Endothelial cell of umbilical vein (primary cell): ENCODE measurements around the gene MEF2A. TPM values are rescaled to one million over a fixed set of nuclear protein-coding genes. Genes with fewer than 3 reads are reported as not detected.

ENCODE experiments used
- BruUV-seq: library from RNA; stranded (reverse); fragments of 400-500 nt; replicated peaks from 2 replicates; lab custom pipeline; 2021; lab: Mats Ljungman, UMichigan
- CTCF ChIA-PET: fragments of 300-600, 350-600 bp; sonication (Branson Sonifier 250); formaldehyde crosslinking; loops from one replicate; lab custom pipeline; 2021; ENCODE audit warnings: antibody characterized with exemption, inconsistent platforms; lab: Charles Lee
- POLR2A ChIA-PET: fragments of 300-600, 350-600 bp; sonication (Branson Sonifier 250); formaldehyde crosslinking; loops from one replicate; lab custom pipeline; 2021; ENCODE audit warnings: antibody characterized with exemption, inconsistent platforms; lab: Charles Lee
- DNase-seq: peaks from one replicate; pipeline ENCODE4 v3.0.0-alpha.2; 2011; ENCODE audit warnings: low read depth, low spot score
- FAIRE-seq: peaks from 2 replicates; lab custom pipeline; 2011; peaks lifted over from hg19 to GRCh38; lab: Jason Lieb, UNC
- H2AFZ ChIP-seq: 2 replicates; pipeline ENCODE4 v1.6.0; 2012; ENCODE audit warnings: low read depth, low read length, control low read depth, inconsistent platforms
- H3K27ac ChIP-seq: 2 replicates; pipeline ENCODE4 v1.5.1; 2011; ENCODE audit warnings: low read depth, mild to moderate bottlenecking, control low read depth, low read length, moderate library complexity; ENCODE audit not compliant: insufficient read depth
- H3K27me3 ChIP-seq, 2 experiments: 2 replicates each; pipeline versions ENCODE4 v1.6.0 to v1.6.1; 2011; ENCODE audit warnings: low read length in 2 of 2, mixed read lengths in 1 of 2; ENCODE audit not compliant: control insufficient read depth in 2 of 2, insufficient read depth in 2 of 2
- H3K36me3 ChIP-seq, 2 experiments: 2 replicates in 1 of 2; 3 replicates in 1 of 2; pipeline ENCODE4 v1.5.1; 2011; ENCODE audit warnings: low read length in 2 of 2, mild to moderate bottlenecking in 1 of 2, moderate library complexity in 1 of 2; ENCODE audit not compliant: control insufficient read depth in 2 of 2, insufficient read depth in 2 of 2; ENCODE audit errors: extremely low read depth in 1 of 2
- H3K4me1 ChIP-seq: 3 replicates; pipeline ENCODE4 v1.5.1; 2011; ENCODE audit warnings: mild to moderate bottlenecking, low read length; ENCODE audit not compliant: control insufficient read depth, insufficient read depth; ENCODE audit errors: extremely low read depth
- H3K4me2 ChIP-seq: 2 replicates; pipeline ENCODE4 v1.6.1; 2011; ENCODE audit warnings: low read length, control low read depth, mixed read lengths; ENCODE audit not compliant: insufficient read depth
- H3K4me3 ChIP-seq, 3 experiments: fragments of 200-600 bp in 1 of 3; sonication (generic), shearing (Covaris generic) in 1 of 3; replicated peaks in 1 of 3; 2 replicates each; pipeline ENCODE4 v1.5.1; 2011 to 2016; ENCODE audit warnings: control low read depth in 3 of 3, low read length in 3 of 3, mild to moderate bottlenecking in 2 of 3, inconsistent platforms in 1 of 3, low read depth in 1 of 3, moderate library complexity in 1 of 3; ENCODE audit not compliant: insufficient read depth in 1 of 3
- H3K79me2 ChIP-seq: 2 replicates; pipeline ENCODE4 v1.6.0; 2012; ENCODE audit warnings: low read length, inconsistent platforms; ENCODE audit not compliant: control insufficient read depth, insufficient read depth
- H3K9ac ChIP-seq: replicated peaks from 2 replicates; pipeline ENCODE3; 2011; ENCODE audit warnings: low read length, control low read depth; ENCODE audit not compliant: insufficient read depth; ENCODE audit errors: extremely low read depth
- H3K9me1 ChIP-seq: replicated peaks from 3 replicates; pipeline ENCODE4 v1.6.0; 2011; ENCODE audit warnings: mild to moderate bottlenecking, low read length; ENCODE audit not compliant: control insufficient read depth, insufficient read depth; ENCODE audit errors: extremely low read depth
- H3K9me3 ChIP-seq: replicated peaks from 2 replicates; pipeline ENCODE4 v1.5.1; 2012; ENCODE audit warnings: low read length, inconsistent platforms; ENCODE audit not compliant: control insufficient read depth, insufficient read depth
- H4K20me1 ChIP-seq: replicated peaks from 2 replicates; pipeline ENCODE3; 2011; ENCODE audit warnings: mild to moderate bottlenecking, low read length; ENCODE audit not compliant: control insufficient read depth, insufficient read depth; ENCODE audit errors: extremely low read depth
- EZH2 ChIP-seq: IDR thresholded peaks from 2 replicates; pipeline ENCODE4 v1.6.1; 2012; ENCODE audit warnings: borderline replicate concordance, low read depth, mild to moderate bottlenecking, moderate library complexity, low read length, inconsistent platforms; ENCODE audit not compliant: severe bottlenecking
- FOS ChIP-seq: IDR thresholded peaks from 2 replicates; pipeline ENCODE4 v1.6.1; 2011; ENCODE audit warnings: mild to moderate bottlenecking, low read length, moderate library complexity, borderline replicate concordance; ENCODE audit not compliant: insufficient read depth
- JUN ChIP-seq: IDR thresholded peaks from 2 replicates; pipeline ENCODE4 v1.6.1; 2011; ENCODE audit warnings: borderline replicate concordance, low read depth; ENCODE audit not compliant: insufficient read length, insufficient read depth
- MYC ChIP-seq: IDR thresholded peaks from one replicate; pipeline ENCODE4 v1.6.1; 2011; ENCODE audit warnings: mild to moderate bottlenecking, low read depth, low read length
- POLR2A ChIP-seq: IDR thresholded peaks from 2 replicates; pipeline ENCODE4 v1.6.1; 2012; ENCODE audit warnings: low read depth, mild to moderate bottlenecking, control low read depth, low read length
- POLR2AphosphoS5 ChIP-seq: IDR thresholded peaks from 2 replicates; pipeline ENCODE4 v1.6.1; 2012; ENCODE audit warnings: low read depth, mild to moderate bottlenecking, control low read depth, low read length, moderate library complexity; ENCODE audit not compliant: insufficient read depth
- dilution Hi-C: fragments of 300-500 bp; cut with MboI; formaldehyde crosslinking; loops from one replicate; pipeline ENCODE4 v1.15.0; 2019; ENCODE audit warnings: low sequenced_read_pairs; ENCODE audit not compliant: extremely low pct_ligation_motif_present
- intact Hi-C: fragments of 100-400 bp; cut with micrococcal nuclease; formaldehyde crosslinking; loops from one replicate; pipeline ENCODE4 v1.10.0; 2022
- polyA plus RNA-seq, 4 experiments: library from polyadenylated mRNA; depleted of rRNA in 3 of 4; stranded (reverse) in 3 of 4; unstranded in 1 of 4; fragments of >200 nt; gene quantifications; 2 replicates each; pipeline versions ENCODE4 v1.2.1 to v1.2.3, GENCODE V29; 2011 to 2012; ENCODE audit warnings: missing spikeins in 1 of 4
- total RNA-seq: library from RNA; stranded (reverse); gene quantifications from 2 replicates; pipeline ENCODE4 v1.2.3, GENCODE V29; 2021
- TF ChIP-seq, protein P1 (sequence below), 2 donors: IDR thresholded peaks; 1 replicate in 1 of 2; 2 replicates in 1 of 2; pipeline ENCODE4 v1.5.1; 2011; ENCODE audit warnings: low read length in 2 of 2, mild to moderate bottlenecking in 2 of 2, moderate library complexity in 2 of 2, control low read depth in 1 of 2, inconsistent platforms in 1 of 2, low read depth in 1 of 2; ENCODE audit not compliant: insufficient read depth in 1 of 2; ENCODE audit errors: extremely low read depth in 1 of 2

Gene MEF2A
- total and polyA plus RNA-seq, 2 donors (not counting 3 experiments of a cell fraction or from before 2014, with no cell fraction given), result 38.0 to 45.3 TPM

DNA sequence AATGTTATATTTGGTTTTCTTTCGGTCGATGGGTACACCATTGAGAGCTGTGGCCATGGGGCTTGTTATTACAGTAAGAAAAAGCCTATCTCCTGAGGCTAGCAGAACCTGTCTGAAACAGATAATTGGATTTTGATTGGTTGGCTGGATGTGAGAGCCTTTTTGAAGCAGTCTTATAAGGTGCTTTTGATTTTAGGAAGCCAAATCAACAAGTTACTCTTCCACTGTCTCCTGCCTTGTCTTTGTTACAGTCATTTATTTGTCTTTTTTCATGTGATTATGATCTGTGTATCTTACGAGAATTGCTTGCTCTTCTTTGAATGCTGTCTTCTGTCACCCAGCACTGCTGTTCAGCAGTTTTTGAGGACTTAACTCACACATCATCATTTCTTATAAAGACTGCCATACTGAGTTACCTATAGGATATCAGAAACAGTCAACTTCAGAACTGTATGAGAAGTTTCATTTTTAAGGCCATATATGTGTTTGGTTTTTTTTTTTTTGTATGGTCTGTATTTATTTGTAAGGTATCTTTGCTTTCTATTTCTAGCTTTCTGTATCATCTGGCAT lies 51.1 kb downstream of the MEF2A start:
- Histone ChIP-seq H3K4me3 (no peak overlapping the region), H3K79me2 (peaks cover 80% of the 10 kb centered on the region), H3K9me1 (no peaks in the 10 kb centered on the region), H3K4me1 (no peaks in the 10 kb centered on the region), H3K27ac (no peak overlapping the region), H4K20me1 (peaks cover 15% of the 10 kb centered on the region), H3K9ac (no peak overlapping the region), H3K36me3 (no peaks in the 10 kb centered on the region), H3K4me2 (no peak overlapping the region), H3K27me3 (no peaks in the 10 kb centered on the region), H2AFZ (no peak overlapping the region), H3K9me3 (no peaks in the 10 kb centered on the region)
- DNase-seq (no peak), FAIRE-seq (no peak)
- ChIA-PET POLR2A (no interaction called here), CTCF (interaction anchor here (0.9 to 1.7 kb wide), 2 partner anchors 30 to 87 kb away, joined by 3 to 5 read pairs; no protein-coding TSS in a partner anchor)
- intact Hi-C loops (no loop called here), dilution Hi-C loops (no loop called here)
- TF ChIP-seq, protein P1, sequence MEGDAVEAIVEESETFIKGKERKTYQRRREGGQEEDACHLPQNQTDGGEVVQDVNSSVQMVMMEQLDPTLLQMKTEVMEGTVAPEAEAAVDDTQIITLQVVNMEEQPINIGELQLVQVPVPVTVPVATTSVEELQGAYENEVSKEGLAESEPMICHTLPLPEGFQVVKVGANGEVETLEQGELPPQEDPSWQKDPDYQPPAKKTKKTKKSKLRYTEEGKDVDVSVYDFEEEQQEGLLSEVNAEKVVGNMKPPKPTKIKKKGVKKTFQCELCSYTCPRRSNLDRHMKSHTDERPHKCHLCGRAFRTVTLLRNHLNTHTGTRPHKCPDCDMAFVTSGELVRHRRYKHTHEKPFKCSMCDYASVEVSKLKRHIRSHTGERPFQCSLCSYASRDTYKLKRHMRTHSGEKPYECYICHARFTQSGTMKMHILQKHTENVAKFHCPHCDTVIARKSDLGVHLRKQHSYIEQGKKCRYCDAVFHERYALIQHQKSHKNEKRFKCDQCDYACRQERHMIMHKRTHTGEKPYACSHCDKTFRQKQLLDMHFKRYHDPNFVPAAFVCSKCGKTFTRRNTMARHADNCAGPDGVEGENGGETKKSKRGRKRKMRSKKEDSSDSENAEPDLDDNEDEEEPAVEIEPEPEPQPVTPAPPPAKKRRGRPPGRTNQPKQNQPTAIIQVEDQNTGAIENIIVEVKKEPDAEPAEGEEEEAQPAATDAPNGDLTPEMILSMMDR (IDR thresholded peaks at IDR 0.05; ENCODE audit: extremely low read depth in 1 of 2, insufficient read depth in 1 of 2, low read depth in 1 of 2, low read length in 2 of 2), result no peak
- no TSS peak for BruUV-seq

GRCh38 chr15:99618941-99619411 lies 53.2 kb downstream of the MEF2A start:
- no peaks in the 10 kb centered on the region for H3K9me3 ChIP-seq
- FAIRE-seq (no peak), DNase-seq (no peak)
- intact Hi-C loops, result no loop called here
- no peaks in the 10 kb centered on the region for H3K9me1 ChIP-seq
- H3K79me2 ChIP-seq, result peaks cover 75% of the 10 kb centered on the region
- no peaks in the 10 kb centered on the region for H3K4me1 ChIP-seq
- ChIA-PET POLR2A (no interaction called here), CTCF (no interaction called here)
- no peak overlapping the region for H3K9ac ChIP-seq
- BruUV-seq, result no TSS peak
- H3K27me3 ChIP-seq, result no peaks in the 10 kb centered on the region
- H3K27ac ChIP-seq, result no peak overlapping the region
- no peak overlapping the region for H2AFZ ChIP-seq
- H4K20me1 ChIP-seq, result peaks cover 8% of the 10 kb centered on the region
- dilution Hi-C loops, result no loop called here
- H3K4me2 ChIP-seq, result no peak overlapping the region
- no peak overlapping the region for H3K4me3 ChIP-seq
- no peaks in the 10 kb centered on the region for H3K36me3 ChIP-seq
- no peak for TF ChIP-seq JUN
- TF ChIP-seq EZH2, result no peak
- TF ChIP-seq POLR2A, result no peak
- TF ChIP-seq POLR2AphosphoS5, result no peak
- TF ChIP-seq MYC, result no peak
- TF ChIP-seq FOS, result no peak
